Astrocyte (in vitro differentiated cells and primary cell): ENCODE measurements around the gene ZBTB46. TPM values are rescaled to one million over a fixed set of nuclear protein-coding genes. Genes with fewer than 3 reads are reported as not detected.

Experiments used
- DNase-seq: peaks from one replicate; pipeline ENCODE4 v3.0.0-alpha.2; 2010; ENCODE audit warnings: low read depth
- FAIRE-seq: peaks from 2 replicates; lab custom pipeline; 2011; peaks lifted over from hg19 to GRCh38; lab: Jason Lieb, UNC
- H2AFZ ChIP-seq: 2 replicates; pipeline ENCODE4 v1.6.0; 2012; ENCODE audit warnings: low read depth, low read length, inconsistent platforms
- H3K27ac ChIP-seq: 2 replicates; pipeline ENCODE4 v1.5.1; 2011; ENCODE audit warnings: low read depth, low read length, inconsistent platforms
- H3K27me3 ChIP-seq: 2 replicates; pipeline ENCODE4 v1.6.0; 2011; ENCODE audit warnings: low read length, inconsistent platforms; ENCODE audit not compliant: insufficient read depth
- H3K36me3 ChIP-seq: 2 replicates; pipeline ENCODE4 v1.5.1; 2011; ENCODE audit warnings: low read length, inconsistent platforms; ENCODE audit not compliant: insufficient read depth
- H3K4me1 ChIP-seq: 2 replicates; pipeline ENCODE4 v1.5.1; 2011; ENCODE audit warnings: low read length, inconsistent platforms; ENCODE audit not compliant: insufficient read depth
- H3K4me2 ChIP-seq: 2 replicates; pipeline ENCODE4 v1.6.0; 2012; ENCODE audit warnings: low read length, inconsistent platforms
- H3K4me3 ChIP-seq: 2 replicates; pipeline ENCODE4 v1.5.1; 2011; ENCODE audit warnings: low read depth, mild to moderate bottlenecking, low read length, inconsistent platforms; ENCODE audit not compliant: insufficient read depth
- H3K79me2 ChIP-seq: 2 replicates; pipeline ENCODE4 v1.6.0; 2012; ENCODE audit warnings: mild to moderate bottlenecking, low read length, inconsistent platforms; ENCODE audit not compliant: insufficient read depth
- H3K9ac ChIP-seq: 2 replicates; pipeline ENCODE4 v1.6.0; 2012; ENCODE audit warnings: mild to moderate bottlenecking, low read length, inconsistent platforms
- H3K9me3 ChIP-seq: 2 replicates; pipeline ENCODE4 v1.5.1; 2012; ENCODE audit warnings: low read depth, mild to moderate bottlenecking, low read length, inconsistent platforms; ENCODE audit not compliant: insufficient read depth
- H4K20me1 ChIP-seq: 2 replicates; pipeline ENCODE4 v1.6.0; 2012; ENCODE audit warnings: low read length, inconsistent platforms; ENCODE audit not compliant: insufficient read depth
- H3K27ac Mint-ChIP-seq: one replicate; pipeline ENCODE4 v1.8.0; 2021; ENCODE audit warnings: mild to moderate bottlenecking, mixed read lengths; ENCODE audit not compliant: unreplicated experiment
- H3K27me3 Mint-ChIP-seq: one replicate; pipeline ENCODE4 v1.8.0; 2021; ENCODE audit warnings: low read depth, mixed read lengths; ENCODE audit not compliant: unreplicated experiment
- H3K36me3 Mint-ChIP-seq: one replicate; pipeline ENCODE4 v1.8.0; 2021; ENCODE audit warnings: low read depth, mixed read lengths; ENCODE audit not compliant: unreplicated experiment
- H3K4me1 Mint-ChIP-seq: one replicate; pipeline ENCODE4 v1.8.0; 2021; ENCODE audit warnings: low read depth, mixed read lengths; ENCODE audit not compliant: unreplicated experiment
- H3K4me3 Mint-ChIP-seq: one replicate; pipeline ENCODE4 v1.8.0; 2021; ENCODE audit warnings: mild to moderate bottlenecking, moderate library complexity, mixed read lengths; ENCODE audit not compliant: unreplicated experiment
- H3K9me3 Mint-ChIP-seq: one replicate; pipeline ENCODE4 v1.8.0; 2021; ENCODE audit warnings: mild to moderate bottlenecking, mixed read lengths; ENCODE audit not compliant: unreplicated experiment
- CTCF ChIP-seq: IDR thresholded peaks from 2 replicates; pipeline ENCODE4 v1.5.1; 2011; ENCODE audit warnings: low read depth, mild to moderate bottlenecking, inconsistent platforms, low read length, moderate library complexity; ENCODE audit not compliant: insufficient read depth
- EZH2 ChIP-seq: IDR thresholded peaks from 2 replicates; pipeline ENCODE4 v1.6.1; 2012; ENCODE audit warnings: mild to moderate bottlenecking, low read length, inconsistent platforms; ENCODE audit not compliant: insufficient read depth
- total RNA-seq: library from RNA; stranded (reverse); gene quantifications from 2 replicates; pipeline ENCODE4 v1.2.1, GENCODE V29; 2021

ZBTB46 gene
- total RNA-seq, 1 donor from 2014 or later, result 13.9 TPM

- H3K4me3 ChIP-seq, result no peak overlapping the region
- no peak for FAIRE-seq
These were observed 21.9 kb downstream of the ZBTB46 start for GRCh38 chr20:63808964-63809674.

GRCh38 chr20:63808145-63808724 lies 22.8 kb downstream of the ZBTB46 start:
- Histone ChIP-seq H3K9ac (no peak overlapping the region), H3K79me2 (peaks cover 7% of the 10 kb centered on the region), H3K4me1 (no peaks in the 10 kb centered on the region), H4K20me1 (peaks cover 12% of the 10 kb centered on the region), H3K4me2 (no peak overlapping the region), H3K9me3 (no peaks in the 10 kb centered on the region), H3K27ac (no peak overlapping the region), H3K4me3 (no peak overlapping the region), H3K27me3 (no peaks in the 10 kb centered on the region), H2AFZ (no peak overlapping the region), H3K36me3 (no peaks in the 10 kb centered on the region)
- Mint-ChIP-seq H3K27ac (no peak overlapping the region), H3K4me1 (no peaks in the 10 kb centered on the region), H3K4me3 (no peak overlapping the region), H3K27me3 (no peaks in the 10 kb centered on the region), H3K9me3 (no peaks in the 10 kb centered on the region), H3K36me3 (peaks cover 3% of the 10 kb centered on the region)
- TF ChIP-seq CTCF (no peak), EZH2 (no peak)
- DNase-seq, result no peak
- FAIRE-seq, result no peak

More at GRCh38 chr20:63808964-63809674, 21.9 kb downstream of the ZBTB46 start:
- no peak for DNase-seq
- H3K36me3 ChIP-seq, result no peaks in the 10 kb centered on the region
- peaks cover 12% of the 10 kb centered on the region for H4K20me1 ChIP-seq
- H2AFZ ChIP-seq, result no peak overlapping the region
- no peak overlapping the region for H3K27ac Mint-ChIP-seq
- no peak overlapping the region for H3K4me3 Mint-ChIP-seq
- H3K27me3 Mint-ChIP-seq, result no peaks in the 10 kb centered on the region
- TF ChIP-seq EZH2 (no peak), CTCF (no peak)
- no peaks in the 10 kb centered on the region for H3K27me3 ChIP-seq
- H3K9me3 ChIP-seq, result no peaks in the 10 kb centered on the region
- no peak overlapping the region for H3K4me2 ChIP-seq
- H3K9ac ChIP-seq, result no peak overlapping the region
- peaks cover 7% of the 10 kb centered on the region for H3K79me2 ChIP-seq
- no peaks in the 10 kb centered on the region for H3K4me1 ChIP-seq
- no peaks in the 10 kb centered on the region for H3K4me1 Mint-ChIP-seq
- no peaks in the 10 kb centered on the region for H3K9me3 Mint-ChIP-seq
- no peak overlapping the region for H3K27ac ChIP-seq
- no peaks in the 10 kb centered on the region for H3K36me3 Mint-ChIP-seq

- H4K20me1 ChIP-seq, result peaks cover 12% of the 10 kb centered on the region
- no peaks in the 10 kb centered on the region for H3K9me3 ChIP-seq
- H2AFZ ChIP-seq, result no peak overlapping the region
- H3K36me3 Mint-ChIP-seq, result peaks cover 3% of the 10 kb centered on the region
- no peak for TF ChIP-seq CTCF
- no peak for TF ChIP-seq EZH2
- H3K4me3 ChIP-seq, result no peak overlapping the region
- no peak for FAIRE-seq
- H3K9ac ChIP-seq, result no peak overlapping the region
- no peak for DNase-seq
- H3K27me3 ChIP-seq, result no peaks in the 10 kb centered on the region
- H3K36me3 ChIP-seq, result no peaks in the 10 kb centered on the region
- no peak overlapping the region for H3K4me2 ChIP-seq
- no peaks in the 10 kb centered on the region for H3K4me1 Mint-ChIP-seq
- no peaks in the 10 kb centered on the region for H3K9me3 Mint-ChIP-seq
- no peaks in the 10 kb centered on the region for H3K4me1 ChIP-seq
- peaks cover 7% of the 10 kb centered on the region for H3K79me2 ChIP-seq
- H3K4me3 Mint-ChIP-seq, result no peak overlapping the region
- no peak overlapping the region for H3K27ac ChIP-seq
- no peaks in the 10 kb centered on the region for H3K27me3 Mint-ChIP-seq
- no peak overlapping the region for H3K27ac Mint-ChIP-seq
These were observed 23.4 kb downstream of the ZBTB46 start for GRCh38 chr20:63807654-63808053.
